ENCODE measurements around the gene PXMP2.

Gene PXMP2

GRCh38 chr12:132649226-132649945 lies 38.0 kb upstream of the PXMP2 start:
- no peak overlapping the region for H3K9ac ChIP-seq (ENCODE audit: low read depth, low read length)
- peaks cover 43% of the 10 kb centered on the region for H3K36me3 ChIP-seq (ENCODE audit: control insufficient read depth, insufficient read depth, low read length)
- H3K4me3 ChIP-seq (ENCODE audit: low read depth, low read length), result no peak overlapping the region

GRCh38 chr12:132651444-132652100 lies 35.8 kb upstream of the PXMP2 start:
- H3K4me1 ChIP-seq (ENCODE audit: control insufficient read depth, insufficient read depth, low read length), result no peaks in the 10 kb centered on the region
- no peaks in the 10 kb centered on the region for H3K9me3 ChIP-seq (ENCODE audit: control insufficient read depth, insufficient read depth, low read length)
- peaks cover 37% of the 10 kb centered on the region for H3K36me3 ChIP-seq (ENCODE audit: control insufficient read depth, insufficient read depth, low read length)
- no peak overlapping the region for H3K4me3 ChIP-seq (ENCODE audit: low read depth, low read length)
- no peak overlapping the region for H3K9ac ChIP-seq (ENCODE audit: low read depth, low read length)
- no peaks in the 10 kb centered on the region for H3K27me3 ChIP-seq (ENCODE audit: control insufficient read depth, insufficient read depth, low read length)

More at GRCh38 chr12:132649226-132649945, 38.0 kb upstream of the PXMP2 start:
- H3K27me3 ChIP-seq (ENCODE audit: control insufficient read depth, insufficient read depth, low read length), result no peaks in the 10 kb centered on the region
- no peaks in the 10 kb centered on the region for H3K4me1 ChIP-seq (ENCODE audit: control insufficient read depth, insufficient read depth, low read length)
- no peaks in the 10 kb centered on the region for H3K9me3 ChIP-seq (ENCODE audit: control insufficient read depth, insufficient read depth, low read length)

GRCh38 chr12:132653567-132654290 lies 33.7 kb upstream of the PXMP2 start:
- peaks cover 45% of the 10 kb centered on the region for H3K36me3 ChIP-seq (ENCODE audit: control insufficient read depth, insufficient read depth, low read length)
- no peak overlapping the region for H3K4me3 ChIP-seq (ENCODE audit: low read depth, low read length)
- no peaks in the 10 kb centered on the region for H3K27me3 ChIP-seq (ENCODE audit: control insufficient read depth, insufficient read depth, low read length)
- no peak overlapping the region for H3K9ac ChIP-seq (ENCODE audit: low read depth, low read length)
- no peaks in the 10 kb centered on the region for H3K4me1 ChIP-seq (ENCODE audit: control insufficient read depth, insufficient read depth, low read length)
- no peaks in the 10 kb centered on the region for H3K9me3 ChIP-seq (ENCODE audit: control insufficient read depth, insufficient read depth, low read length)

GRCh38 chr12:132657004-132657727 lies 30.2 kb upstream of the PXMP2 start:
- Histone ChIP-seq H3K36me3 (ENCODE audit: control insufficient read depth, insufficient read depth, low read length) (peaks cover 56% of the 10 kb centered on the region), H3K4me3 (ENCODE audit: low read depth, low read length) (no peak overlapping the region), H3K4me1 (ENCODE audit: control insufficient read depth, insufficient read depth, low read length) (no peaks in the 10 kb centered on the region), H3K9ac (ENCODE audit: low read depth, low read length) (no peak overlapping the region), H3K27me3 (ENCODE audit: control insufficient read depth, insufficient read depth, low read length) (no peaks in the 10 kb centered on the region), H3K9me3 (ENCODE audit: control insufficient read depth, insufficient read depth, low read length) (no peaks in the 10 kb centered on the region)

GRCh38 chr12:132658149-132658894 lies 29.1 kb upstream of the PXMP2 start:
- Histone ChIP-seq H3K4me3 (ENCODE audit: low read depth, low read length) (no peak overlapping the region), H3K4me1 (ENCODE audit: control insufficient read depth, insufficient read depth, low read length) (no peaks in the 10 kb centered on the region), H3K36me3 (ENCODE audit: control insufficient read depth, insufficient read depth, low read length) (peaks cover 59% of the 10 kb centered on the region), H3K9me3 (ENCODE audit: control insufficient read depth, insufficient read depth, low read length) (no peaks in the 10 kb centered on the region), H3K9ac (ENCODE audit: low read depth, low read length) (no peak overlapping the region), H3K27me3 (ENCODE audit: control insufficient read depth, insufficient read depth, low read length) (no peaks in the 10 kb centered on the region)

GRCh38 chr12:132659146-132659545 lies 28.2 kb upstream of the PXMP2 start:
- H3K36me3 ChIP-seq (ENCODE audit: control insufficient read depth, insufficient read depth, low read length), result peaks cover 67% of the 10 kb centered on the region
- H3K9me3 ChIP-seq (ENCODE audit: control insufficient read depth, insufficient read depth, low read length), result no peaks in the 10 kb centered on the region
- no peaks in the 10 kb centered on the region for H3K27me3 ChIP-seq (ENCODE audit: control insufficient read depth, insufficient read depth, low read length)
- H3K4me3 ChIP-seq (ENCODE audit: low read depth, low read length), result no peak overlapping the region
- no peaks in the 10 kb centered on the region for H3K4me1 ChIP-seq (ENCODE audit: control insufficient read depth, insufficient read depth, low read length)
- no peak overlapping the region for H3K9ac ChIP-seq (ENCODE audit: low read depth, low read length)

- no peak overlapping the region for H3K4me3 ChIP-seq (ENCODE audit: low read depth, low read length)
- no peak overlapping the region for H3K9ac ChIP-seq (ENCODE audit: low read depth, low read length)
- no peaks in the 10 kb centered on the region for H3K27me3 ChIP-seq (ENCODE audit: control insufficient read depth, insufficient read depth, low read length)
- peaks cover 76% of the 10 kb centered on the region for H3K36me3 ChIP-seq (ENCODE audit: control insufficient read depth, insufficient read depth, low read length)
- H3K4me1 ChIP-seq (ENCODE audit: control insufficient read depth, insufficient read depth, low read length), result no peaks in the 10 kb centered on the region
- H3K9me3 ChIP-seq (ENCODE audit: control insufficient read depth, insufficient read depth, low read length), result no peaks in the 10 kb centered on the region
Measured at GRCh38 chr12:132660052-132660451, 27.3 kb upstream of the PXMP2 start.

- H3K9me3 ChIP-seq (ENCODE audit: control insufficient read depth, insufficient read depth, low read length), result no peaks in the 10 kb centered on the region
- no peaks in the 10 kb centered on the region for H3K4me1 ChIP-seq (ENCODE audit: control insufficient read depth, insufficient read depth, low read length)
- H3K36me3 ChIP-seq (ENCODE audit: control insufficient read depth, insufficient read depth, low read length), result peaks cover 85% of the 10 kb centered on the region
Measured at GRCh38 chr12:132660996-132661395, 26.4 kb upstream of the PXMP2 start.

GRCh38 chr12:132661972-132662371 lies 25.4 kb upstream of the PXMP2 start:
- Histone ChIP-seq H3K4me3 (ENCODE audit: low read depth, low read length) (no peak overlapping the region), H3K36me3 (ENCODE audit: control insufficient read depth, insufficient read depth, low read length) (peaks cover 88% of the 10 kb centered on the region), H3K9ac (ENCODE audit: low read depth, low read length) (no peak overlapping the region), H3K9me3 (ENCODE audit: control insufficient read depth, insufficient read depth, low read length) (no peaks in the 10 kb centered on the region), H3K4me1 (ENCODE audit: control insufficient read depth, insufficient read depth, low read length) (no peaks in the 10 kb centered on the region), H3K27me3 (ENCODE audit: control insufficient read depth, insufficient read depth, low read length) (no peaks in the 10 kb centered on the region)

More at GRCh38 chr12:132660996-132661395, 26.4 kb upstream of the PXMP2 start:
- Histone ChIP-seq H3K9ac (ENCODE audit: low read depth, low read length) (no peak overlapping the region), H3K4me3 (ENCODE audit: low read depth, low read length) (no peak overlapping the region), H3K27me3 (ENCODE audit: control insufficient read depth, insufficient read depth, low read length) (no peaks in the 10 kb centered on the region)

GRCh38 chr12:132662901-132663755 lies 24.3 kb upstream of the PXMP2 start:
- Histone ChIP-seq H3K36me3 (ENCODE audit: control insufficient read depth, insufficient read depth, low read length) (peaks cover 88% of the 10 kb centered on the region), H3K4me1 (ENCODE audit: control insufficient read depth, insufficient read depth, low read length) (no peaks in the 10 kb centered on the region), H3K9ac (ENCODE audit: low read depth, low read length) (no peak overlapping the region), H3K9me3 (ENCODE audit: control insufficient read depth, insufficient read depth, low read length) (no peaks in the 10 kb centered on the region), H3K27me3 (ENCODE audit: control insufficient read depth, insufficient read depth, low read length) (no peaks in the 10 kb centered on the region), H3K4me3 (ENCODE audit: low read depth, low read length) (no peak overlapping the region)

Measured in iPS-15b (cell line).